ENCODE results near the gene ZFHX2. TPM values are rescaled to one million over a fixed set of nuclear protein-coding genes. Genes with fewer than 3 reads are reported as not detected.

Gene ZFHX2
- total RNA-seq, 1 experiment from 2014 or later = 19.4 TPM

- H3K27ac ChIP-seq (ENCODE audit: insufficient read length, low read depth, low read length) = no peak overlapping the region
- Mint-ChIP-seq H3K27ac (peak overlapping the region; percentile 69 to 96 (median 73); a peak in 6 of 7 replicates), H3K36me3 (ENCODE audit: insufficient read depth in 1 of 3, low read depth in 3 of 3) (peaks cover 63 to 70% (median 69%) of the 10 kb centered on the region in 3 experiments)
These were observed 23.0 kb downstream of the ZFHX2 start for GRCh38 chr14:23528555-23528954.

More at GRCh38 chr14:23528555-23528954, 23.0 kb downstream of the ZFHX2 start:
- H3T11ph ChIP-seq (ENCODE audit: low read length) = no peak overlapping the region
- H2BK15ac ChIP-seq (ENCODE audit: low read depth, low read length) = no peak overlapping the region
- no peak overlapping the region for H3K56ac ChIP-seq (ENCODE audit: insufficient read length, low read depth, low read length)
- H4K5ac ChIP-seq (ENCODE audit: insufficient read length, low read depth, low read length) = no peak overlapping the region
- no peak overlapping the region for H3K9ac ChIP-seq (ENCODE audit: extremely low read depth, insufficient read length, low read length)
- no peak overlapping the region for H2BK20ac ChIP-seq (ENCODE audit: low read depth, low read length, poor library complexity, severe bottlenecking)
- no peak overlapping the region for H3K18ac ChIP-seq (ENCODE audit: insufficient read length, low read depth, low read length)
- no peak overlapping the region for H3K23ac ChIP-seq (ENCODE audit: insufficient read length, low read depth, low read length)
- no peaks in the 10 kb centered on the region for H3K79me1 ChIP-seq (ENCODE audit: insufficient read depth, low read depth, low read length, poor library complexity, severe bottlenecking)
- no peaks in the 10 kb centered on the region for H3K9me3 ChIP-seq (ENCODE audit: control insufficient read depth, low read depth, low read length)
- no peak overlapping the region for H3K4me2 ChIP-seq (ENCODE audit: insufficient read depth, insufficient read length, low read length)
- H3K4ac ChIP-seq (ENCODE audit: low read depth, low read length) = no peak overlapping the region
- no peak overlapping the region for H2AFZ ChIP-seq (ENCODE audit: low read length)
- no peak overlapping the region for H4K8ac ChIP-seq (replicated peaks; ENCODE audit: insufficient read length, low read depth, low read length)
- no peaks in the 10 kb centered on the region for H3K23me2 ChIP-seq (ENCODE audit: insufficient read length, low read depth, low read length, poor library complexity, severe bottlenecking)
- no peaks in the 10 kb centered on the region for H3K27me3 ChIP-seq (ENCODE audit: insufficient read depth, low read length)
- no peak overlapping the region for H4K91ac ChIP-seq (ENCODE audit: insufficient read length, low read depth, low read length)
- Mint-ChIP-seq H3K27me3 (ENCODE audit: low read depth) (no peaks in the 10 kb centered on the region), H3K9me3 (no peaks in the 10 kb centered on the region), H3K4me1 (peaks cover 23 to 32% of the 10 kb centered on the region in 2 experiments), H3K4me3 (no peak overlapping the region)
- H4K20me1 ChIP-seq (ENCODE audit: control insufficient read depth, insufficient read depth, insufficient read length) = no peaks in the 10 kb centered on the region
- H2BK12ac ChIP-seq (ENCODE audit: insufficient read length, low read depth, low read length) = no peak overlapping the region
- H3K4me1 ChIP-seq (ENCODE audit: insufficient read depth, low read length) = no peaks in the 10 kb centered on the region; the same call in 1 of the 2 replicates
- H3K79me2 ChIP-seq (ENCODE audit: insufficient read depth, low read length) = no peaks in the 10 kb centered on the region
- peak; percentile 49 for DNase-seq
- H2BK5ac ChIP-seq (ENCODE audit: insufficient read length, low read length) = no peak overlapping the region
- no peak overlapping the region for H3K14ac ChIP-seq (ENCODE audit: insufficient read depth, low read length)
- H2AK5ac ChIP-seq (ENCODE audit: insufficient read length, low read length) = no peak overlapping the region
- H2BK120ac ChIP-seq (ENCODE audit: low read depth, low read length, poor library complexity, severe bottlenecking) = no peak overlapping the region
- WGBS (ENCODE audit: extremely low coverage, insufficient read length, low lambda C conversion rate) = no CpG with 5 or more reads among the region's 1 CpG
- peak; percentile 58 for TF ChIP-seq CTCF (conservative IDR thresholded peaks at IDR 0.05)

Data from H9 (cell line).